ENCODE measurements around the gene SDSL. TPM values are rescaled to one million over a fixed set of nuclear protein-coding genes. Genes with fewer than 3 reads are reported as not detected.

Gene SDSL
- total and polyA plus RNA-seq, 2 of the 4 experiments (the other 2 are of a cell fraction) = 6.3 to 10.9 TPM

DNA sequence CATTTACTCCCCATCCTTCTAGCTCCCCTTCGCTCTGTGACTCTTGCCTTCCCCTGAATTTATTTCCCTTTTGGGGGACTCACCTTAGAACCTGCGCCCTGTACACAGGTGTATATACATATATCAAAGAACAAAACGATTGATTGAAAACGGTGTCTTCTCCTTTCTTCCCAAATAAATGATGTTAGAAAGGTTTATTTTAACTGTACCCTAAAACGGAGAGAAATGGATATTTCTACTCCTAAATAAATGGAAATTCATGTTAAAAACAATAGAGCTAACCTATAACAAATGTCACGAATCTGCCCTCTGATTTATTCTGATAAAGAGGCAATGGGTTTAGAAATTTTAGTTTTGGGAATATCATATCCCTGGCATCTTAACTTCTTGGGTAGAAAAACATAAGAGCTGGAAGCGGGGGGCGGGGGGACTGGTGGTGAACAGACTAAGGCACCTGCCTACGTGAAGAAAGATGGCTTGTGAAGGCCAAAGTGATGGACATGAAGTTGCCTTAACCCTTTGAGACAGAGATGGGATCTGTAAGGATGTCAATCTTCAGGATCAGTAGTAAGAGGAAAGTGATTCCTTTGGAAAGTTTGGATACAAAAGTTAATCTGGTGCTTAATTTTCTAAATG, 58.3 kb downstream of the SDSL start:
- Histone ChIP-seq H2BK120ac (ENCODE audit: low read depth, low read length) (no peak overlapping the region), H2BK15ac (ENCODE audit: low read depth, low read length) (no peak overlapping the region), H3K36me3 (ENCODE audit: control insufficient read depth, insufficient read depth, low read length) (no peaks in the 10 kb centered on the region), H3K4me3 (ENCODE audit: insufficient read depth, low read depth, low read length) (no peak overlapping the region), H2AK9ac (replicated peaks; ENCODE audit: low read depth, low read length, poor library complexity) (no peak overlapping the region), H3K56ac (ENCODE audit: extremely low read depth, insufficient read depth, low read length) (no peak overlapping the region), H3K14ac (replicated peaks; ENCODE audit: low read depth, low read length) (no peak overlapping the region), H3K9ac (ENCODE audit: low read depth, low read length) (no peak overlapping the region), H3K4ac (ENCODE audit: low read depth, low read length) (no peak overlapping the region), H3K27ac (ENCODE audit: insufficient read depth, low read length) (no peak overlapping the region), H3K79me1 (ENCODE audit: low read depth in 1 of 2, low read length in 2 of 2) (no peaks in the 10 kb centered on the region), H3K27me3 (ENCODE audit: control insufficient read depth, insufficient read depth, low read length) (peaks cover 40% of the 10 kb centered on the region), H4K20me1 (ENCODE audit: insufficient read depth, low read length) (no peaks in the 10 kb centered on the region), H4K8ac (ENCODE audit: low read depth in 2 of 2, low read length in 2 of 2) (no peak overlapping the region), H2BK5ac (ENCODE audit: low read depth, low read length, poor library complexity, severe bottlenecking) (no peak overlapping the region), H4K5ac (ENCODE audit: low read depth, low read length) (no peak overlapping the region), H3K23ac (ENCODE audit: low read depth, low read length) (no peak overlapping the region), H3K9me1 (ENCODE audit: insufficient read depth, low read length) (no peaks in the 10 kb centered on the region), H2AK5ac (ENCODE audit: low read depth, low read length) (no peak overlapping the region), H3K4me1 (ENCODE audit: control insufficient read depth, insufficient read depth, low read length) (no peaks in the 10 kb centered on the region), H2BK20ac (ENCODE audit: low read depth, low read length) (no peak overlapping the region), H3K18ac (ENCODE audit: low read depth, low read length) (no peak overlapping the region), H2AFZ (replicated peaks; ENCODE audit: low read length, poor library complexity) (no peak overlapping the region), H4K91ac (ENCODE audit: insufficient read depth, low read depth, low read length) (no peak overlapping the region), H3K9me3 (ENCODE audit: control insufficient read depth, insufficient read depth, low read length) (no peaks in the 10 kb centered on the region), H3K4me2 (ENCODE audit: low read depth, low read length) (no peak overlapping the region)
- in situ Hi-C loops (cut with MboI; ENCODE audit: low sequenced_read_pairs) = no loop called here
- dilution Hi-C loops (cut with HindIII; ENCODE audit: low sequenced_read_pairs, unreplicated experiment) = no loop called here
- ChIA-PET CTCF (no interaction called here), POLR2A (ENCODE audit: unreplicated experiment) (no interaction called here)
- TF ChIP-seq, protein P1, sequence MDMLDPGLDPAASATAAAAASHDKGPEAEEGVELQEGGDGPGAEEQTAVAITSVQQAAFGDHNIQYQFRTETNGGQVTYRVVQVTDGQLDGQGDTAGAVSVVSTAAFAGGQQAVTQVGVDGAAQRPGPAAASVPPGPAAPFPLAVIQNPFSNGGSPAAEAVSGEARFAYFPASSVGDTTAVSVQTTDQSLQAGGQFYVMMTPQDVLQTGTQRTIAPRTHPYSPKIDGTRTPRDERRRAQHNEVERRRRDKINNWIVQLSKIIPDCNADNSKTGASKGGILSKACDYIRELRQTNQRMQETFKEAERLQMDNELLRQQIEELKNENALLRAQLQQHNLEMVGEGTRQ (IDR thresholded peaks at IDR 0.05; ENCODE audit: low read depth, low read length) = no peak
- no peak for TF ChIP-seq RAD21 (IDR thresholded peaks at IDR 0.05; ENCODE audit: low read length)
- TF ChIP-seq MAZ (IDR thresholded peaks at IDR 0.05; ENCODE audit: borderline replicate concordance, low read depth, low read length) = no peak
- TF ChIP-seq MAFK (IDR thresholded peaks at IDR 0.05; ENCODE audit: low read depth, low read length) = no peak
- no peak for TF ChIP-seq NFE2L2 (IDR thresholded peaks at IDR 0.05; ENCODE audit: low read depth, low read length)
- TF ChIP-seq MXI1 (IDR thresholded peaks at IDR 0.05; ENCODE audit: borderline replicate concordance, low read depth, low read length) = no peak
- TF ChIP-seq, protein P2, sequence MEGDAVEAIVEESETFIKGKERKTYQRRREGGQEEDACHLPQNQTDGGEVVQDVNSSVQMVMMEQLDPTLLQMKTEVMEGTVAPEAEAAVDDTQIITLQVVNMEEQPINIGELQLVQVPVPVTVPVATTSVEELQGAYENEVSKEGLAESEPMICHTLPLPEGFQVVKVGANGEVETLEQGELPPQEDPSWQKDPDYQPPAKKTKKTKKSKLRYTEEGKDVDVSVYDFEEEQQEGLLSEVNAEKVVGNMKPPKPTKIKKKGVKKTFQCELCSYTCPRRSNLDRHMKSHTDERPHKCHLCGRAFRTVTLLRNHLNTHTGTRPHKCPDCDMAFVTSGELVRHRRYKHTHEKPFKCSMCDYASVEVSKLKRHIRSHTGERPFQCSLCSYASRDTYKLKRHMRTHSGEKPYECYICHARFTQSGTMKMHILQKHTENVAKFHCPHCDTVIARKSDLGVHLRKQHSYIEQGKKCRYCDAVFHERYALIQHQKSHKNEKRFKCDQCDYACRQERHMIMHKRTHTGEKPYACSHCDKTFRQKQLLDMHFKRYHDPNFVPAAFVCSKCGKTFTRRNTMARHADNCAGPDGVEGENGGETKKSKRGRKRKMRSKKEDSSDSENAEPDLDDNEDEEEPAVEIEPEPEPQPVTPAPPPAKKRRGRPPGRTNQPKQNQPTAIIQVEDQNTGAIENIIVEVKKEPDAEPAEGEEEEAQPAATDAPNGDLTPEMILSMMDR (conservative IDR thresholded peaks at IDR 0.05; ENCODE audit: low read depth, low read length) = no peak
- TF ChIP-seq POLR2A (IDR thresholded peaks at IDR 0.05; ENCODE audit: low read depth, low read length) = no peak
- TF ChIP-seq RCOR1 (IDR thresholded peaks at IDR 0.05; ENCODE audit: insufficient replicate concordance, low read length) = no peak
- no peak for TF ChIP-seq RFX5 (IDR thresholded peaks at IDR 0.05; ENCODE audit: low read depth, low read length)
- TF ChIP-seq BHLHE40 (IDR thresholded peaks at IDR 0.05; ENCODE audit: low read depth, low read length) = no peak
- no peak for TF ChIP-seq FOS (IDR thresholded peaks at IDR 0.05; ENCODE audit: low read depth, low read length)
- no peak for DNase-seq
- ATAC-seq (ENCODE audit: low read depth) = no peak
- intact Hi-C loops (cut with micrococcal nuclease) = no loop called here
- WGBS, 2 experiments (ENCODE audit: extremely low coverage in 2 of 2, insufficient read length in 1 of 2) = 0% methylated on average over 1 of the region's 9 CpGs; no CpG with 5 or more reads in 1 of the 2 experiments
- BruUV-seq (replicated peaks) = no TSS peak
